Neural progenitor cell (in vitro differentiated cells): Measurements from ENCODE around the gene CPNE1.
"Not testable (repeated sequence)": the region's sequence is repeated elsewhere in the genome, so short reads cannot be mapped to it uniquely, and the experiment has no call there.

Experiments used
- CTCF ChIP-seq: fragments of 200-600 bp; sonication (generic); IDR thresholded peaks from 2 replicates; pipeline ENCODE4 v1.5.1; 2017; ENCODE audit warnings: antibody characterized with exemption, mild to moderate bottlenecking
- EZH2 ChIP-seq: fragments of 200-600 bp; sonication (generic); IDR thresholded peaks from 2 replicates; pipeline ENCODE4 v1.6.1; 2017; ENCODE audit warnings: antibody characterized with exemption, mild to moderate bottlenecking, moderate library complexity

DNA sequence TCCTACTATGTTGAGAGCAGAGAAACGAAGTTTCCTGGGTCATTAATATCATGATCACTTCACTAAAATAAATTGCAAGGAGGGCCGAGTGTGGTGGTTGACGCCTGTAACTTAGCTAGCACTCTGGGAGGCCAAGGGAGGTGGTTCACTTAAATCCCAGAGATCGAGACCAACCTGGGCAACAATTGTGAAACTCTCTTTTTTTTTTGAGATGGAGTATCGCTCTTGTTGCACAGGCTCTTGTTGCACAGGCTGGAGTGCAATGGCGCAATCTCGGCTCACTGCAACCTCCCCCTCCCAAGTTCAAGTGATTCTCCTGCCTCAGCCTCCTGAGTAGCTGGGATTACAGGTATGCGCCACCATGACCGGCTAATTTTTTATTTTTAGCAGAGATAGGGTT is 48.4 kb upstream of the CPNE1 start:
- TF ChIP-seq CTCF, EZH2: not testable (repeated sequence)
